Measurements from ENCODE around the gene SP5. TPM values are rescaled to one million over a fixed set of nuclear protein-coding genes. Genes with fewer than 3 reads are reported as not detected.

The SP5 gene
- total and polyA plus RNA-seq, 9 of the 15 experiments (the other 6 are each of a cell fraction or from before 2014, with no cell fraction given): 0.03 to 1.7 (median 0.16) TPM; not detected in 1

GRCh38 chr2:170744248-170745002 is 29.3 kb downstream of the SP5 start (continued):
- TF ChIP-seq PRDM10 (IDR thresholded peaks at IDR 0.05; ENCODE audit: partially characterized antibody): no peak
- TF ChIP-seq ZNF23 (CRISPR knock-in tag; IDR thresholded peaks at IDR 0.05): no peak
- peak; percentile 65 for TF ChIP-seq CXXC5 (CRISPR knock-in tag; IDR thresholded peaks at IDR 0.05)
- TF ChIP-seq NKRF (IDR thresholded peaks at IDR 0.05; ENCODE audit: borderline replicate concordance): no peak
- TF ChIP-seq NR2F6 (CRISPR knock-in tag; IDR thresholded peaks at IDR 0.05): no peak
- no peak for TF ChIP-seq SUPT5H (IDR thresholded peaks at IDR 0.05)
- no peak for TF ChIP-seq ZFPM2 (CRISPR knock-in tag; IDR thresholded peaks at IDR 0.05)
- TF ChIP-seq HDAC1 (IDR thresholded peaks at IDR 0.05): no peak
- no peak for TF ChIP-seq ILK (tag; IDR thresholded peaks at IDR 0.05; ENCODE audit: borderline replicate concordance, low read depth)
- no peak for TF ChIP-seq ZSCAN32 (CRISPR knock-in tag; IDR thresholded peaks at IDR 0.05)
- no peak for TF ChIP-seq ZNF165 (CRISPR knock-in tag; IDR thresholded peaks at IDR 0.05; ENCODE audit: borderline replicate concordance)
- TF ChIP-seq ZNF41 (CRISPR knock-in tag; conservative IDR thresholded peaks at IDR 0.05): no peak
- TF ChIP-seq EP400 (IDR thresholded peaks at IDR 0.05): peak; percentile 58
